Stimulated activated CD4-positive, alpha-beta T cell treated with anti-CD3 and anti-CD28 coated beads, Interleukin-1b, Interleukin-23, amount 100 ng/mL, for 24 hours (primary cell): ENCODE measurements around the gene NLRP14.

Experiments used
- DNase-seq, 4 experiments: peaks; one replicate each; pipeline ENCODE4 v3.0.0-alpha.2; 2020; ENCODE audit warnings: low read depth in 4 of 4, low spot score in 1 of 4

Gene NLRP14

GRCh38 chr11:7050191-7050590 is 29.9 kb downstream of the NLRP14 start:
- no peak for DNase-seq

GRCh38 chr11:7056828-7057513 is 36.7 kb downstream of the NLRP14 start:
- no peak for DNase-seq

GRCh38 chr11:7057641-7058040 is 37.4 kb downstream of the NLRP14 start:
- no peak for DNase-seq

DNA sequence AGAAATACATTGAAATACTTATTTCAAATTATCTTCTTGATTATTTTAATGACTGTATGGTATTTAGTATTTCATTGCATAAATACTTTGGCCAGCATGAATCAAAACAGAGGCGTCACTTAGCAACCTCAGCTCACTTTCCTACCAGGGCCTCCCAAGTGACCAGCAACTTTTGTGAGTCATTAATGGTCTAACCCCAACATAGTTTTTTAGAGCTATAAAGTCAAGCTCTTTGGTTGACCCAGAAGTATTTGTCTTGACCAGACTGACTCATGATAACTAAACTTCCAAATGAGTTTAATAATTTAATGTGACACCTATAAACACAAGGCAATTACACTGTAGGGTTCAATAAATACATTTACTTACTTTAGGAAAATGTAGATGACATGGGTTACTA is 40.6 kb downstream of the NLRP14 start:
- DNase-seq: no peak

DNA sequence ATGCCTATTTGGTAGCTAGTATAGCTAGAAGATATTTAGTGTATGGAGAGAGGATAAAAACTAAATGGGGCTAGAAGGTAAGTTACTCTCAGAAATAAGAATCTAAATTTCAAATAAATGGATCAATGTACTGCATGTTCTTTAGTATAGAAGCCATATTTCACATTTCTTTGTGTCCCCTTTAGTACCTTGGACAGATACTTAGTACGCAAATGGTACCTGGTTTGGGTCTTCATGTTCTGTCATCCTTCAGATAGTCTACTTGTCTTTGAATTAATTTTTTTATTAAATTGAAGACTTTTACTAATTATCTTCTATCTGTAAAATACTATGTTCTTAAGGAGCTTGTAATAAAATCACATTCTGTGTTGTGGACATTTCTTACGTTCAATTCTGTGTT is 42.3 kb downstream of the NLRP14 start:
- DNase-seq: no peak

DNA sequence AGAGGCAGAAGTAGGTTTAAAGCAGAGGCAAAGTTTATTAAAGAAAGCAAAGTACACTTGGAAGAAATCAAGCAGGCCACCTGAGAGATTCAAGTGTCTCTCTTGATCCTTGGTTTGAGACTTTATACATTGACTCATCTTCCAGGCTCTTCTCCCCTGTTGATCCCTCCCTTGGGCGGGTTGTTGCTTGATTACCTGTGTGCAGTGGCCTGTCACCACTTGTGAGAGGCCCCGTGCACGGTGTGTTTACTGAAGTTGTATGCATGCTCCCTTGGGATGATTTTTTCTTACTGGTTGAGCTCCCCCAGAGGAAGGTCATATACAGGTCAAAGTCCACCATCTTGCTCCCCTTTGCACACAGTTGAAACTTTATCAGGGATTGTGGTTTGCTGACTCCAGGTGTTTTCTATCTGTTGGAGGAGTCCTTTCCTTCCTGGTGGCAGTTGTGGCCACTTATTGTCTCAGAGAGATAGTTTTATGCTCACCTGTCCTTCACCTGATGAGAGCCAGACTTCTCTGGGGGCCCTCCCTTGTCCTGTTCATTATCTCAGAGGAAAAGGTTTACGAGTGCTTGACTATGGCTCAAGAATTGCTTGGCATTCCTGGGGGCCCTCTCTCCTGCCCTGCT is 52.2 kb downstream of the NLRP14 start:
- no peak for DNase-seq

DNA sequence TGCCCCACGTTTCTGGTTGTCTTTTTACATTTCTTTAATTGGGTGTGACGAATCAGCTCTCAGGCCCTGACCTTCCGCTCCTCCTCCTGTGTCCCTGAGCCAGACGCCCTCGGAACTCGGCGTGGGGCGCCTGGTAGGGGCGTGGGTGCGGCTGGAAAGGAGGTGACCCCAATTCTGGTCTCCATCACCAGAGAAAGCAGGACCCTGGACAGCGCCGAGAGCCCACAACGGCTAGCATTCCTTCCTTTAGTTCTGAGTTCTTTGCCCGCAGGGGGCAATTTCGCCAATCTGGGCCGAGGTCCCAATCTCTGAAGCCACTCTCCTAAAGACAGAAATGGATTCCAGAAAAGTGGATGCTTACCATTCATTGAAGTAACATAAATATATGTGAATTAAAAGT is 56.8 kb downstream of the NLRP14 start:
- DNase-seq: no peak

GRCh38 chr11:7079545-7080135 is 59.4 kb downstream of the NLRP14 start:
- DNase-seq: no peak

DNA sequence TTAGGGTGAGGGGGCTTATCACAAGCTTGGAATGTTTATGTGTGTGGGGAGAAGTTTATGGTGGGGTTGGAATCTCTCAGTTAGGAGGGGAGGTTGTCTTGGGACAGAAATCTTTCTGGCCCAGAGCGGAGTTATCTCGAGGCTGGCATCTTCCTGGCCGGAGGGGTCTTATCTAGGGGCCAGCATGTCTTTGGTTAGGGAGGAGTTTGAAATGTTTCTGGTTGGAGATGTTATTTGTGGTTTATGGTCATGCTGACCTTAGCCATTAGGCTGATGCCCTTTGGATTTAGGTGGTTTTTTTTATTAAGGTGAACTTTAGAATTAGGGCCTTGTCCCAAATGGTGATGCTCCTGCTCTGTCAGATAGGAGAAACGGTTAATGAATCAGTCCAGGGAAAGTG is 60.6 kb downstream of the NLRP14 start:
- no peak for DNase-seq

- no peak for DNase-seq
These were observed 61.2 kb downstream of the NLRP14 start for GRCh38 chr11:7081441-7081840.

GRCh38 chr11:7088921-7089320 is 68.6 kb downstream of the NLRP14 start, which contains the start of gene RBMXL2:
TSS of gene RBMXL2 (plus strand) at chr11:7088998. CDS start at chr11:7089121, 123 bp downstream.
- DNase-seq: no peak

- no peak for DNase-seq
These were observed 69.3 kb downstream of the NLRP14 start for GRCh38 chr11:7089328-7090251.

GRCh38 chr11:7098235-7098832 is 78.1 kb downstream of the NLRP14 start:
- no peak for DNase-seq

GRCh38 chr11:7115780-7116179 is 95.5 kb downstream of the NLRP14 start:
- DNase-seq: no peak

- DNase-seq: no peak
These were observed 96.1 kb downstream of the NLRP14 start for GRCh38 chr11:7116370-7116769.
